Measurements from ENCODE around the gene RNF213.

- no peak for TF ChIP-seq CTCF (IDR thresholded peaks at IDR 0.05; ENCODE audit: low read depth, low read length)
- TF ChIP-seq MYC (IDR thresholded peaks at IDR 0.05; ENCODE audit: low read depth, low read length) = no peak
- no peak for TF ChIP-seq POLR2A (IDR thresholded peaks at IDR 0.05; ENCODE audit: extremely low read depth, insufficient read length)
- TF ChIP-seq MAX (IDR thresholded peaks at IDR 0.05; ENCODE audit: low read depth, low read length) = no peak
These were observed 43.9 kb upstream of the RNF213 start for GRCh38 chr17:80216473-80217456.

Data from NB4 (cell line).